Measurements from ENCODE around the gene CHST8. TPM values are rescaled to one million over a fixed set of nuclear protein-coding genes. Genes with fewer than 3 reads are reported as not detected.
"Not testable (repeated sequence)": the region's sequence is repeated elsewhere in the genome, so short reads cannot be mapped to it uniquely, and the experiment has no call there.

Gene CHST8
- total RNA-seq, 1 donor from 2014 or later = 1.4 TPM

DNA sequence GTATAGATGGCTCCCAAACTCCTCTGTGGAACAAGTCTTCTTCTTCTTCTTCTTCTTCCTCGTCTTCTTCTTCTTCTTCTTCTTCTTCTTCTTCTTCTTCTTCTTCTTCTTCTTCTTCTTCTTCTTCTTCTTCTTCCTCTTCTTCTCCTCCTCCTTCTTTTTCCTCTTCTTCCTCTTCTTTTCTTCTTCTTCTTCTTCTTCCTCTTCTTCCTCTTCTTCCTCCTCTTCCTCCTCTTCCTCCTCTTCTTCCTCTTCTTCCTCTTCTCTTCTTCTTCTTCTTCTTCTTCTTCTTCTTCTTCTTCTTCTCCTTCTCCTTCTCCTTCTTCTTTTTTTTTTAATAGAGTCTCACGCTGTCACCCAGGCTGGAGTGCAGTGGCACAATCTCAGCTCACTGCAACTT lies 3.4 kb upstream of the CHST8 start:
- not testable (repeated sequence) for DNase-seq (ENCODE audit: low spot score)

DNA sequence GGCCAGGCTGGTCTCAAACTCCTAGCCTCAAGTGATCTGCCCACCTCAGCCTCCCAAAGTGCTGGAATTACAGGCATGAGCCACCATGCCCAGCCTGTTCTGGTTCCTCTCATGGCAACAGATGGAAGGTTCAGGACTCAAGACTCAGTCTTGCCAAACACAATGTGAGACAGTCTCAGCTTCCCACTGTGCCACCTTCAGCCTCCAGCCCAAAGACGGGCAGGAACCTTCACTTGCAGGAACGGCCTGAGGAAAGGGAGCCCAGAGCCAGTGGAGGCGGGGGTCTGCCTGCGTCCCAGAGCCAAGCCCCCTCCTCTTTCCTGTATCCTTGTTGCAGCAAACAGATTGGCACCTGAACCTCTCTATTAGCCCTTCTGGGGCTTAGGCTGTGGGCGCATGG lies 2.9 kb upstream of the CHST8 start:
- peak; percentile 69 for DNase-seq (ENCODE audit: low spot score)

DNA sequence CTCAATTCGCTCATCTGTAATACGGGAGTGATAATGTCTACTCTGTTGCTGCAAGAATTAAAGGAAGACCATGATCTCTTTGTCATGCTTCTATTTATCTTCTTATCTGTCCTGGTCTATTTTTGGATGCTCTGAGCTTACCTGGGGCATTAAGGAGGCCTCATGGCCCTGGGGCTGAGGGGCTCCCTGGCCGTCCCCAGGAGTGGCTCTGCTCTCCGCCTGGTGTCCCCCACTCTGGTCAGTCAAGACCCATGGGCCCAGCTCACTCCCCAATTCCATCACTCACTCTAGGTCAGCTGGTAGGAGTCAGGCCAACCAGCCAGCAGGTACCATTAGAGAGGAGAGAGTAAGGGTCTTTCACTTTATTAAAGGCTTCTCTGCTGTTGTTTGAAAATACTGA lies 1.1 kb upstream of the CHST8 start:
- DNase-seq (ENCODE audit: low spot score) = no peak

DNA sequence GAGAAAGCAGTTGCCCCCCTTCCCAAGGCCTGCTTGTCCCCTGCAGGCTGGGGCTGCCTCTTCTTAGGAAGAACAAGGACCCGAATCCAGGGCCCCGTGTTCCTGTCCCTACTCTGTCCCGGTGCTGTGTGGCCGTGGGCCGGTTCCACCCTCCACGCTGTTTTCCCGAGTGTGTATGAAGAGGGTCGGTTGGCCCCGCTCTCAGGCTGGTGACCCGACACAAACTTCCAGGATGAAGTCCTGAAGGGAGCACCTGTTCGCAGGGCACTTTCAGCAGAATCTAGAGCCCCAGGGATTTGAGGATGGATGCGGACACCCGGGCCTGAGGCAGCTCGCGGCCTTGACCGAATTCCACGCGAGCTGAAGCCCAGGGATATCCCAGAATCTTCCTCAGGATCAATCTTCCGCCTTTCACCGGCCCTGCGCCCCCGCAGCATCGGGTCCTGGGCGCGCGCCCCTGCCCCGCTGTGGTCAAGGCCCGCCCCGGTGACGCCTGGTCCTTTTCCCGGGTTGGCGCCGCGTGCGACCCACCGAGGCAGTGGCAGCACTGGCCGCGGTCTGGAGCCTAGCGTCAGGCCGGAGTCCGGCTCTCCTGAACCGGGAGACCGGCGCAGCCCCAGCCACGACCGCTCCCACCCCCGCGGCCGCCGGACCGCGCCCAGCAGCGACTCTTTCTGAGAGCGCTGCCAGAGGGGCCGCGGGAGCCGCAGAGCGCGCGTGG lies 528 bp upstream of the CHST8 start:
- DNase-seq (ENCODE audit: low spot score) = no peak

DNA sequence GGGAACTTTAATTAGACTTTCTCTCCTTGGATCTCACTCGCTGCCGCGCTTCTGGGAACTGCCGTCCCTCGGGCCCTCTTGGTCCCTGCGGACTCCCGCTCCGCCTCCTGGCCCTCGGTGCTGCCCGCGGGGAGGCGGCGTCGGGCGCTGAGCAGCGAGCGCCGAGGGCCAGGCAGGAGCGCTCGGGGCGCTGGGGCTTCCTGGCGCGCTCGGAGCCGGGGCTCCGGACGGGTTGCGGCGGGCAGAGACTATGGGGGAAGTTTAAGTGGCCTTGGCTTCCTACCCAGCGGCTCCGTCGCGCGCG lies 704 bp downstream of the CHST8 start:
- no peak for DNase-seq (ENCODE audit: low spot score)

DNA sequence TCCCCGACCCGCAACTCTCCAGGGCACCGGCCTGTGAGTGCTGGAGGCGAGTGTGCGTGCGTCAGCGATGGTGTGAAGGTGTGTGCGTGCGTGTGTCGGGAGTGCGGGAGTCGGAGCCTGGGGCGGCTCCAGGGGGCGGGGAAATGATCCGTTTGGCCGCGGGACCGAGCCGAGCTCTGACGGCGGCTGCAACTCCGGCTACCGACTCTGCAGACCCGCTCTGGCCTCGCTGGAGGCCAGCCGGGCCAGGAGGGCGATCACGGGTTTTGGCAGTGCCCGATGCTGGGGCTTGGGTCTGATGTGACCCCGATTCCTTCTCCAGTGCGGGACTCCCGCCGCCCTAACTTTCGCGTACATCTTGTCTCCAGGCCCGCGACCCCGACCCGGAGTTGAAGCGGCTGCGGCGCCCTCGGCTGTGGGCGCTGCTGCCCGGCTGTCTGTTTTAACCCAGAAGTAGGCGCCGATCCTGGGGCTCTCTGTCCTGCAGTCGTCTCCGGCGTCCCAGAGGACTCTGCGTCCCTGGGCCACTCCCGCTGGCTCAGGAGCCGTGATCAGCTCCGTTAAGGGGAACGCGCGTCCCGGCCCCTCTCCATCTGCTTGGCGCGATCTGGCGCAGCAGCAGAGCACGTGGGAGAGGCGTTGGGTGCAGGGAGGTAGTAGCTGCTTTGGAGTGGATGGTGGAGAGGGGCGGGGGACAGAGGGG lies 1.2 kb downstream of the CHST8 start:
- no peak for DNase-seq (ENCODE audit: low spot score)

DNA sequence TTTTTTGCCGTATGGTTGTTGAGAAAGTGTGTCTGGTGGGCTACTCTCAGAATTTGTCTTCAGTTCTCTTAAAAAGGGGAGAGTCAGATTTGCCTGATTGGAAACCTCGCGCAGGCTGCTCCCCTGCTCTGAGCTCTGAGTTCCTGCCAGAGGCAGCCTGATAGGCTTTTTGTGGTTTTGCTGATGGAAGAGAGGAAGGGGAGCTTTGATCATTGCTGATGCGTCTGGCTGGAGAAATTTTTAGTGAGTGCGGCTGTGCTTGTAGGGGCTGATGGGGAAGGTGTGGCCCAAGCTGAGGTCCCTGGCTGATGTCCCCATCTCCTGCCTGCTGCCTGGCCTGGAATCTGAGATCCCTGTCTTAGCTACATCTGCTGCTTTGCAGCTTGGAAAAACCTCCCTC lies 2.8 kb downstream of the CHST8 start:
- DNase-seq (ENCODE audit: low spot score) = no peak

DNA sequence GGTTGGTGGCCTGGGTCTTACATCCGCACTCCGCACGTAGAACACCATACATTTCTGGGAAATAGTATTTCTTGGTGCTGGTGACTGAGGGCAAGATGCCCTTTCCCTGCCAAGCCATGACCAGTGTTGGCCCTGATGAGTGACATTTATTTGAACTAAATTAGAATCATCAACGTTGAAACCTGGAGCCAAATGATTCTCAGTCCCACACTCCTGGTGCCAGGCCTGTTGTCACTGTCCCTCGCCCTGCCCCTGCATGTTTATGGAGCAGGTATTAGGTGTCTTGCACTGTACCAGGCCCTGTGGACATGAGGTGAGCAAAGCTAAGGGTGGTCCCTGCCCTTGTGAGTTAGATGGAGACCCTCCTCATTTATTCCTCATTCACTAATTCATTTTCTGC lies 5.8 kb downstream of the CHST8 start:
- peak; percentile 33 for DNase-seq (ENCODE audit: low spot score)

DNA sequence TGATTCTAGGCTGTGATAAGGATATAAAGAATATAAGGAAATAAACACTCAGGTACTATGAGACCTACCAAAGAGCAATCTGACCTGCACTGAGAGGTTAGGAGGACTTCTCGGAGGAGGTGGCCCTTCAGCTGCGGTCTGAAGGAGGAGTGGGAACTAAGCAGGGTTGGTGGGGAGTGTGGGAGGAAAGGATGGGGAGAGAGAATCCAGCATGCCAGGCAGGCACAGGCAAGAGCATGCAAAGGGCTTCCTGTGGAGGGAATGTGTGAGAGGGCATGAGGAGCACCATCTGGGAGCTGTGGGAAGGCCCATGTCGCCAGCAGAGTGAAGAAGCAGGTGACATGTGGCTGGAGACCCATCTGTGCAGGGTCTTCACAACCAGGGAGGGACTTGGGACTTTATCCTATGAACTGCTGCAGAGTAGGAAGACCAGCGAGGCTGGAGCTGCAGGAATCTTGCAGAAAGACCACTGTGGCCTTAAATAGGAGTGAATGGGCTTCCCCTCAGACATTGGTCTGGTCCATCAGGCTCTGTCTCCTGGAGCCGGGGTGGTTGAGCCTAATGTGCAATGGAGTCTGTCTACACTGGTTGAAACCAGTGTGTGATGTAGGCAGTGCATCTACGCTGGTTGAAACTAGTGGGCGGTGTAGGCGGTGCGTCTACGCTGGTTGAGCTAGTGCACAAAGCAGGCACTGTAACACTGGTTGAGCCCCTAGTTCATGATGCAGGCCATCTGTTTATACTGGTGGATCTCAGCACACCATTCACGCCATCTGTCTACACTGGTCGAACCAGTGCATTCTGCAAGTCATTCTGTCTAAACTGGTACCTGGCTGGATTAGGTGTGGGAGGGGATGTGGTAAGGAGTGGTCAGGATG lies 6.4 kb downstream of the CHST8 start:
- peak; percentile 72 for DNase-seq (ENCODE audit: low spot score)

DNA sequence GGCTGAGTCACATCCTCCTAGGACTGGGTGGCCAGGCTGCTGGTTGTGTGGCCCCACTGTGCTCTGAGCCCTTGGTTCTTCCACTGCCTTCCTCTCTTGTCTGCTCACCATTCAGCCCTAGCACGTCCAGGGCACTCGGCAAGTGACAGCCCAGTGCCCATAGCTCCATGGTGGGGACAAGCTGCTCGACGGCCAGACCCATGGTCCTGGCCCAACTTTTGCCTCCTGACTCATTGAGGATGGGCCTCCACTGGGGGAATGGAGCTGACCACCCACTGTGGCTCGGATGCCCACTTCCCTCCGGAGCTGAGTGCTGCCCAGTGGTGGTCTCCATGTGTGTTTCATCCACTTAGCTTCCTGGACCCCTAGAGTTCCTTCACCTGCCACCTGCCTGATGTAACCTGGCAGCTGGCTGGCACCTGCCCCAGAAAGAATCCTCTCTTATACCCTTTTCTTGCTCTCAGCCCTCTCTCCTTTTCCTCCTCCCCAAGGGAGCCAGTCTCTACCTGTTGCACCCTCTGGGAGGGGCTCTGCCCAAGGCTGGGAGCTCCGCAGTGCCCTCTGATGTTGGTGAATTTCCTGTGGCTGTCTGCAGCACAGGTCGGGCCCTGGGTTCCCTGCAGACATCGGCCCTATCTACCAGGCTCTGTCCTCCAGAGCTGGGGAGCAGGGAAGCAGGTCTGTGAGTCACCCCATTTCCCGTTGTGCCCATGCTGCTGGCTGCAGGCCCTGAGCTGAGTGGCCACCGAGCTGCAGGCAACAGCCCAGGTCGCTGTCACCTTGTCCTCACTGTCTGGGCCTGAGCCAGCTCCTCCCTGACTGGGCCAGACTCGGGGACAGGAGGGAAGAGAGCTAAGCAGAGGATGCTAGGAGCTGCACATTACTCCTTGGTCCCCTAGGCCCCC lies 7.4 kb downstream of the CHST8 start:
- DNase-seq (ENCODE audit: low spot score) = peak; percentile 85

DNA sequence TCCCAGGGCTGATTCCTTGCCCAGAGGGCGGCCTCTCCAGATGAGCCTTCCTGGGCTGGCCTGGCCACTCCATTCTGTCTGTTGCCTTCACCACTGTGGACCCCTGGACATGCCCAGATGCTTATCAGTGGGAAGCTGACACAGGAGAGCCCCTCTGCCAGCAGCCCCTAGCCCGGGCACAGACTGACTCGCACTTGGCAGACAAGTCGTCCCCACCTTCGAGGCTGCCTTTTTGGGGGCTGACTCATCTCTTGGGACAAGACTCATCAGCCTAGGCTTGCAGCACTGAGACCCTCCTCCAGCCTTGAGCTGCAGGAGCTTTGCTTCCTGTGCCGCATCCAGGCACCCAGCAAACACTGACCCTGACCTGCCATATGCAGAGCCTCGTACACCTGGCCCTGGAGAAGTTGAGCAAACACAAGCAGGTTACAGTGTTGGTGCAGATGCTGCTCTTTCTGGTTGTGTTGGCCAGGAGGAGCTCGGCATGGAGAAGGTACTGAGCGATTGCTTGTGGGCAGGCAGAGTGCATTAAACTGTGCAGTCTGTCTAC lies 8.1 kb downstream of the CHST8 start:
- DNase-seq (ENCODE audit: low spot score) = no peak

DNA sequence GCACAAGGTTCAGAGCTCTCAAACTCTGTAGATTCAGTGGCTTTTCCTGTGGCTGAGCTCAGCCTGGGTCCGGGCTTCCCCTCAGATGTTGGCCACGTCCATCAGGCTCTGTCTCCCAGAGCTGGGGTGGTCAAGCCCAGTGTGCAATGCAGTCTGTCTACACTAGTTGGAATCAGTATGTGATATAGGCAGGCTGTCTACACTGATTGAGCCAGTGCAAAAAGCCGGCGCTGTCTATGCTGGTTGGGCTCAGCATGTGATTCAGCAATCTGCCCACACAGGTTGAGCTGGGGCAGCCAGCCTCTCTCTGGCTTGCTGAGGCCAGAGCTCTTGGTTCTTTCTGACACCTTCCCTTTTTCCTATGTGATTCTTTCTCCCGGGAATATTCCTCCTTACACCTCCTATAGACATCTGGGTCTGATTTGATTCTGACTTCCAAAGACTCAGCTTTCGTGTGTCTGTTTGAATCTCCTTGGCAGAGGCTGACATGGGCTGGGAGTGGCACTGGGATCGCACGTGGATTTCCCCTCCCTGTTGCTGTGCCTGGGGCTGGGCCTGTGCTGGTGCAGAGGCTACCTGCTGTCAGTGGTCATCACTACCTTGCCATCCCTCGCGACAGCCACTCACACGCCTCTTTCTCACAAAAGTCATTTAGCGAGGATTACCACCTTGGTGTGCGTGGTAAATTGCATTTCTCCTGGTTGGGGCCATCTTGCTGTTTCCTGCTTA lies 9.3 kb downstream of the CHST8 start:
- DNase-seq (ENCODE audit: low spot score) = peak; percentile 82

DNA sequence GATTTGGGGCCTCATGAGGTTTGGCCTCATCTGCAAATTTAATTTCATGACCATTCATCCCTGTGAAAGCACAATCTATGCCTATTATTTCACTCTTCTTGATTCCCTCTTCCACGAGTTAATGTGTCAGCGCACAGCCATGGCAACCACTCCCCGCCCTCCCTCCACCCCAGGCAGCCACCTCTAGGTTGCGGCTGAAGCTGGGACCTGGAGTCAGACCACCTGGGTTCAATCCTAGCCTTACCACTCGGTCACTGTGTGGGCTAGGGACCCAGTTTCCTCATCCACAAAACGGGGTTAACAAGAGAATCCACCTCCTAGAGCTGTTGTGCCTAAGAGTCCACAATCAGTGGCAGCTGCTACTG lies 9.8 kb downstream of the CHST8 start:
- DNase-seq (ENCODE audit: low spot score) = peak; percentile 20

DNA sequence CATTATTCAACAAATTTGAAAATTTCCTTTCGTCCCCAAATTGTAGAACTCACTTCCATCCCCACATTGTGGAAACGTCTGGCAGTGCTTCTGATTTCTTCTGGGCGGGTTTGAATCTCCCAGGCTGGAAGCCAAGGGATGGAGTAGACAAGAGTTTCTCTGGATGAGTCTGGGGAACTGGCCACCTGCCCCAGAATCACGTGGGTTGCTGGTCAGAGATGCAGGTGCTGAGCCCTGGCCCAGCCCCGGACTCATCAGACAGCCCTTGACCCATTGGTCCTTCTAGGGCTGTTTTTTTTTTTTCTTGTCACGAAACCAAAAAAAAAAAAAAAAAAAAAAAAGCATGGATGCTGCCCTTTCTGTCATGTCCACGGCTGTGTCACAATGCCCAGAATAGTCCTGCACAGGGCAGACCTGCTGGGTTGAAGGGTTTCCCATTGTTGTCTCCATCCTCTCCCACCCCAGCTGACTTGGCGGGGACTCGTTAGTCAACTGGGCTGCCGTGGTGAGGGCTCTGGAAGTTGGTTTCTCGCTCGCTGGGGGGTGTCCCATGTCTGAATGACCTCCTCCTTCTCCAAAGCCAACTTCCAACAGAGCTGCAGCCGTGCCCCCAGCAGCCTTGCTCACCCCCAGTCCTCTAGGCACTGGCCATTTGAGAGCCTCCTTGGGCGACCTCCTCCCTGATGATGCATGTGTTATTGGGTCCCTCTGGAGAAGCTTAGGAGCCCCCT lies 12.8 kb downstream of the CHST8 start:
- peak; percentile 62 for DNase-seq (ENCODE audit: low spot score)

DNA sequence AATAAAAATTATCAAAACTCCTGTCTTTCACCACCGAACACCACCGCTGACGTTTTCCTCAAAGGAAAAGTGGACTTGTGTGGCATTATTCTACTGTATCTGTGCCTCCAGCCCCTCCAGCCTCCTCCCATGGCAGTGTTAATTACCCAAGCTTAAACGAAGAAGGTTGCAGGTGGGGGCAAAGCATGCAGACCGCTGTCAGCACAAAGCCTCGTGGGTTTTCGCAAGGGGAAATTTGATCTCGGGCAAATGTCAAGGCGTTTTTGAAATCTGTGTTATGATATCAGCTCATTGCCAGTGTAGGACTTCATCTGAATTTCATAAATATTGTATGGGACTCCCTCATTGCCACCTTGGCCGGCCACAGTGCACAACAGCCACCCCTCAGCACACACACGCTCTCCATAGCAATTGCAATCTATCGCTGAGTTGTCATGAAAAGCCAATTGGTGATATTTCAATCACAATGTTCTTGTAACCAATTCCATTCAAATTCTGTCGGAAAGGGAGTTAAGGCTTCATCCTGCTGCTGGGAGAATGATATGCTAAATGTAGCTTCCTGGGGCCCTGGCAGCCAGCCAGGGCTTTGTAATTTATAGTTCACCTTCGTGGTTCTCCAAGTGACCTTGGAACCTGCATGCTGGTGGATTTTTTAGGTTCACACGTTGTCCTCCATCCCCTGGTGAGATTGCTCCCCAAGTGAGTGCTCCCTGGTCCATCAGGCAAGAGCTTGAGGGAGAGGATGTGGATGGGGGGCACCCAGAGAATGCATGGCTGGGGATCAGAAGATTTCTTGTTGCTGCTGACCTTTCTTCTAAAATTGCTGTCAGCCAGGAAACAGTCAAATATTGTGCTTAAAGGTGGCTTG lies 16.6 kb downstream of the CHST8 start:
- peak; percentile 55 for DNase-seq (ENCODE audit: low spot score)

DNA sequence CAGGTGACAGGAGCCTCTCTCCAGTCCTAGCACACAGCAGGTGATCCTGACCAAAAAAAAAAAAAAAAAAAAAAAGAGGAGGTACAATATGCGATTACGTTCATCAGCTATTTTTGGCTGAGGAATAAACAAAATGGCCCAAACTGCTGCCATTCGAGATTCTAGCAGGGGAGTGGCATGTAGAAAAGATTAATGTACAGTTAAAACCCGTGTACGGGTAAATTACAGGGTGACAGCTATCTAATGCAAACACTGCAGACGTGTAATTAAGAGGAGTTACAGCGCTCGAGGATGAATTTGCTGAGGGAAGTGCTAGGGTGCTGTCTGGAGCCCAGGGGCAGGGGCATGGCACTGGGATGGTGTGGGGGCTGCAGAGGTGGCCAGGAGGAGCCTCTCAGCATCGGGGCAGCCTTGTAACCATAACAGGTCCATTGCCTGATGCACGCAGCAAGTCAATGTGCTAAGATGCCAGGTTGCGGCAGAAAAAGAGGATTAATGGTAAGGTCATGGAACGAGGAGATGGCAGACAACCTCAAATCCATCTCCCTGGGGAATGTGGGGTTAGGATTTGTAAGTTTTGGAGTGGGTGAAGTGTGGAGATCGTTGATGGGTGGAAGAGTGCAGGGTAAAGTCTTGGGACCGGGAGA lies 17.4 kb downstream of the CHST8 start:
- peak; percentile 41 for DNase-seq (ENCODE audit: low spot score)

DNA sequence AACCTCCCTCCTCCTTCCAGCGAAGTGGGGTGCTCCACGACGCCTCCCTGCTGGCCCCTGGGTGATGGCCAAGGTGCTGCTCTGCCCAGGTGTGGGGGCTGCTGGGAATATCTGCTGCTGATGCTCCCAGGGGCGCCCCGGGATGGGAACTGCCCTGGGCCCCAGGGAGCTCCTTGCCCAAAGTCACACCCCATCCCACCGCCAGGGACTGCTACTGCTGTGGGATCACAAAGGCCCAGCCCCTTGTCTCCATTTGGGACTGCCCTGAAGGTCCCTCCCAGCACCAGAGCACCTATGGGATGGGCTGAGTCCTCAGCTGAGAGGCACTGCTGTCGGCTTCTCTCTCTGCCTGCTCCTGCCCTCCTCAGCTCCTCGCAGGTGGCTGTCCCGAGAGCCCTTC lies 19.0 kb downstream of the CHST8 start:
- DNase-seq (ENCODE audit: low spot score) = peak; percentile 78

DNA sequence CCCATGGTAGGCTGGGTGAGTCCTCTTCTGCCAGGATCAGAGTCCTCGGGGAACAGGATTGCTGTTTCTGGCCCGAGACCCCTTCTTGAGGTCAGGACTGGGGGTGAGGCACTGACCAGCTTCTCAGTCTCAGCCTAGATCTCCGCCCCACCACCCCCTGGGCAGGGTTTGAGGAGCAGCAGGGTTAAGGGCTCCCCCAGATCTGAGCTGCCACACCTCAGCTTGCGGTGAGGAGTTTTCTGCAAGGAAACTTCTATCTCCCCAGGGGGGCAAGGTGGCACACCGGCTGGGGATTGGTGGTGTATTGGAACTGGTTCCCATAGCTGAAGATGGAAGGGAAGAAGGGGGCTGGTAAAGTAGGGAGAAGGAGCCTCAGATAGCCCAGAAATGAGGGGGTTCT lies 19.5 kb downstream of the CHST8 start:
- peak; percentile 78 for DNase-seq (ENCODE audit: low spot score)
